Neural crest cell (in vitro differentiated cells): ENCODE measurements around the gene VIPR2. TPM values are rescaled to one million over a fixed set of nuclear protein-coding genes. Genes with fewer than 3 reads are reported as not detected.

Source experiments
- DNase-seq: peaks from one replicate; pipeline ENCODE4 v3.0.0; 2021; ENCODE audit warnings: low read depth, mixed read lengths, low spot score
- H3K27ac Mint-ChIP-seq: one replicate; pipeline ENCODE4 v1.8.0; 2021; ENCODE audit warnings: mild to moderate bottlenecking, mixed read lengths; ENCODE audit not compliant: unreplicated experiment
- H3K27me3 Mint-ChIP-seq: 2 replicates; pipeline ENCODE4 v1.8.0; 2021; ENCODE audit warnings: low read depth, mild to moderate bottlenecking, mixed read lengths
- H3K36me3 Mint-ChIP-seq: 2 replicates; pipeline ENCODE4 v1.8.0; 2021; ENCODE audit warnings: low read depth, mild to moderate bottlenecking, mixed read lengths
- H3K4me1 Mint-ChIP-seq: 2 replicates; pipeline ENCODE4 v1.8.0; 2021; ENCODE audit warnings: mixed read lengths
- H3K4me3 Mint-ChIP-seq: one replicate; pipeline ENCODE4 v1.8.0; 2021; ENCODE audit warnings: mild to moderate bottlenecking, mixed read lengths
- H3K9me3 Mint-ChIP-seq: 2 replicates; pipeline ENCODE4 v1.8.0; 2021; ENCODE audit warnings: mixed read lengths
- total RNA-seq: library from RNA; stranded (reverse); gene quantifications from 2 replicates; pipeline ENCODE4 v1.2.1, GENCODE V29; 2021
- TF ChIP-seq, protein P1 (sequence below): fragments of 200-600 bp; sonication (generic); conservative IDR thresholded peaks from 2 replicates; pipeline ENCODE4 v1.5.0; 2021; ENCODE audit warnings: antibody characterized with exemption, mild to moderate bottlenecking

The VIPR2 gene
- total RNA-seq, 1 donor from 2014 or later = 0.16 TPM

DNA sequence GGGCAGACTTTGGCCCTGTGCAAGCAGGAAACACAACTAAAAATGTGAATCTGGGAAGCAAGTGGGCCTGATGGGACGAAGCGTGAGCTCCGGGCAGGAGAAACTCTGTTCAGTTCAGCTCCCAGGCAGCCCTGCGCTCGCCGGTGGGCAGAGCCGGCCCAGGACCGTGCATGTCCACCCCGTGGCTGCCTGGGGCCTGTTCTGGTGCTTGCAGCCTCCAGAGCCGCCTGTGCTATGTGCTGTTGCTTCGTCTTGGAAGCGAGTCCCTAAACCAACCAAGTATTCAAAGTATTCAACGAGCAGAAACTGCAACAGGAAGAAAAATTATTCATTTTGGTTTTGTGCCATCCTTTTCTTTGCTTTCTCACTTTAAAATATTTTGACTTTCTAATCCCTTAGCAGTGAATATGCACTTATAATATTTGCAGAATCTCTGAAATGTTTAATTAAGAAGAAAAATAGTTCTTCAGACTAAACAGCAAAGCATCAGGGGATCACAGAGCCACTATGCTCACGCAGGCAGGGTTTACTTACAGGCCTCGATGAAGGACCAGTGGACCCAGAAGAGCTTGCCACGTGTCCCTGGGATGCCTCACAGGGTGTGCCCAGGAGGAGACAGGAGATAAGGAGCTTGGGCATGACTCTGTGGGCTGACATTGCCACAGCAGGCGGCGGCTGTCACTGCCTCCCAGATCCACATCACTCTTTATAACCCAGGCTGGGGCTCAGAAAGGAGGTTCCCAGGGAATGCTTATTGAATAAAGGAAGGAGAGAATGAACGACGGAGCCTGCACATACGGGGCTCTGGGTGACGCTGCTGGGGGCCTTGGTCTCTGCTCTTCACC lies 45.6 kb downstream of the VIPR2 start:
- no peaks in the 10 kb centered on the region for H3K4me1 Mint-ChIP-seq
- H3K27me3 Mint-ChIP-seq = no peaks in the 10 kb centered on the region
- TF ChIP-seq, protein P1, sequence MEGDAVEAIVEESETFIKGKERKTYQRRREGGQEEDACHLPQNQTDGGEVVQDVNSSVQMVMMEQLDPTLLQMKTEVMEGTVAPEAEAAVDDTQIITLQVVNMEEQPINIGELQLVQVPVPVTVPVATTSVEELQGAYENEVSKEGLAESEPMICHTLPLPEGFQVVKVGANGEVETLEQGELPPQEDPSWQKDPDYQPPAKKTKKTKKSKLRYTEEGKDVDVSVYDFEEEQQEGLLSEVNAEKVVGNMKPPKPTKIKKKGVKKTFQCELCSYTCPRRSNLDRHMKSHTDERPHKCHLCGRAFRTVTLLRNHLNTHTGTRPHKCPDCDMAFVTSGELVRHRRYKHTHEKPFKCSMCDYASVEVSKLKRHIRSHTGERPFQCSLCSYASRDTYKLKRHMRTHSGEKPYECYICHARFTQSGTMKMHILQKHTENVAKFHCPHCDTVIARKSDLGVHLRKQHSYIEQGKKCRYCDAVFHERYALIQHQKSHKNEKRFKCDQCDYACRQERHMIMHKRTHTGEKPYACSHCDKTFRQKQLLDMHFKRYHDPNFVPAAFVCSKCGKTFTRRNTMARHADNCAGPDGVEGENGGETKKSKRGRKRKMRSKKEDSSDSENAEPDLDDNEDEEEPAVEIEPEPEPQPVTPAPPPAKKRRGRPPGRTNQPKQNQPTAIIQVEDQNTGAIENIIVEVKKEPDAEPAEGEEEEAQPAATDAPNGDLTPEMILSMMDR = no peak
- H3K27ac Mint-ChIP-seq = no peak overlapping the region
- DNase-seq = no peak
- H3K9me3 Mint-ChIP-seq = no peaks in the 10 kb centered on the region
- no peak overlapping the region for H3K4me3 Mint-ChIP-seq
- H3K36me3 Mint-ChIP-seq = peaks cover 5% of the 10 kb centered on the region

DNA sequence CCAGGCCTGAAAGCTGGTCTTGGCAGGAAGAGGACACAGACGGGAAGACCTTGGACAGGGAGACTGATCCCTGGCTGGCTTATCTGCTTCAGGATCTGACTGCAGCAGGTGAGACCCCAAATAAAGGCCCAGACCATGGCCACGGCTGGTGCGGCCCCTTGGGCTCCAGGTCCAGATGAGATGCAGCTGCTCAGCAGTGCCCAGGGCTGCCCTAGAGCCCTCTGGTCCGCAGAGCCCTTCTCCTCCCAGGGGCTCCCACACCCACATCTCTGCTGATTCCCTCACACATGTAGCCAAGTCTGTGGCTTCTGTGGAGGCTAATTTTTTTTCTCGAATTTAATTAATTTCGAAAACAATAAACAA lies 46.3 kb downstream of the VIPR2 start:
- H3K27ac Mint-ChIP-seq = no peak overlapping the region
- H3K9me3 Mint-ChIP-seq = no peaks in the 10 kb centered on the region

DNA sequence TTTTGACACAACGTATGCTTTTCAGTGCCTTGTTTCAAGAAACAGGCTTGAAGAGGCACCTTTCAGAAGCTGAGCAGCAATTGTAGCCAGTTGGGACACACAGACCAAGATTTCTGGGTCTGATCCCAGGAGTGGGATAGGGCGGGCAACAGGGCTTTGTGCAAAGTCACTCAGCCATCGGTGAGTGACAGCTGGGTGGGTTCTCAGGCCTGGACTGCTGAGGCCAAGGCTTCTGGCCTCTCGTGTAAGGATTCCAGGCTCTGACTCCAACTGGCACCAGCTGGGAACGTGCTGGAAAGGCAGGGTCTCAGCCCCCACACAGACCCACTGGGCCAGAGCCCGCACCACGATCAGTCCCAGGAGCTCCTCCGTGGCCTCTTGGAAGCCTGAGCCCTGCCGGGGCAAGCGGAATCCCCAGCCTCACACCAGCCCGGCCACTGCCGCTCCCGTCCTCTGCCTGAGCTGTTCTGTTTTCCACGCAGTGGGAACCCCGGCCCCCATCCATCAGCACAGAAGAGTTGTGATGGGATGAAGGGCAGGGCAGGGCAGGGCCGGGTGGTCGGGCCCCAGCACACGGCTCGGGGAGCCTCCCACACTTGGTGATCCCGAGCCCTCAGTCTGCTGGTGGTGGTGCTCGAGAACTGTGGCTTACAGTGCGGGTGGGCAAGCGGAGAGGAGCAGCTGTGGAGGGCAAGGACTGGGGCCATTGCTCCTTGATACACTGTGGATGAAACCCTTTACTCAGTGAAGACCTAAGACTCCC lies 46.8 kb downstream of the VIPR2 start:
- Mint-ChIP-seq H3K4me1 (no peaks in the 10 kb centered on the region), H3K9me3 (no peaks in the 10 kb centered on the region), H3K4me3 (no peak overlapping the region), H3K27ac (peak overlapping the region; percentile 35), H3K36me3 (peaks cover 5% of the 10 kb centered on the region), H3K27me3 (no peaks in the 10 kb centered on the region)
- no peak for DNase-seq
- TF ChIP-seq, protein P1 = no peak

More for the DNA sequence above, 46.3 kb downstream of the VIPR2 start:
- no peaks in the 10 kb centered on the region for H3K27me3 Mint-ChIP-seq
- no peak for DNase-seq
- no peak overlapping the region for H3K4me3 Mint-ChIP-seq
- peaks cover 5% of the 10 kb centered on the region for H3K36me3 Mint-ChIP-seq
- TF ChIP-seq, protein P1 = no peak
- H3K4me1 Mint-ChIP-seq = no peaks in the 10 kb centered on the region

DNA sequence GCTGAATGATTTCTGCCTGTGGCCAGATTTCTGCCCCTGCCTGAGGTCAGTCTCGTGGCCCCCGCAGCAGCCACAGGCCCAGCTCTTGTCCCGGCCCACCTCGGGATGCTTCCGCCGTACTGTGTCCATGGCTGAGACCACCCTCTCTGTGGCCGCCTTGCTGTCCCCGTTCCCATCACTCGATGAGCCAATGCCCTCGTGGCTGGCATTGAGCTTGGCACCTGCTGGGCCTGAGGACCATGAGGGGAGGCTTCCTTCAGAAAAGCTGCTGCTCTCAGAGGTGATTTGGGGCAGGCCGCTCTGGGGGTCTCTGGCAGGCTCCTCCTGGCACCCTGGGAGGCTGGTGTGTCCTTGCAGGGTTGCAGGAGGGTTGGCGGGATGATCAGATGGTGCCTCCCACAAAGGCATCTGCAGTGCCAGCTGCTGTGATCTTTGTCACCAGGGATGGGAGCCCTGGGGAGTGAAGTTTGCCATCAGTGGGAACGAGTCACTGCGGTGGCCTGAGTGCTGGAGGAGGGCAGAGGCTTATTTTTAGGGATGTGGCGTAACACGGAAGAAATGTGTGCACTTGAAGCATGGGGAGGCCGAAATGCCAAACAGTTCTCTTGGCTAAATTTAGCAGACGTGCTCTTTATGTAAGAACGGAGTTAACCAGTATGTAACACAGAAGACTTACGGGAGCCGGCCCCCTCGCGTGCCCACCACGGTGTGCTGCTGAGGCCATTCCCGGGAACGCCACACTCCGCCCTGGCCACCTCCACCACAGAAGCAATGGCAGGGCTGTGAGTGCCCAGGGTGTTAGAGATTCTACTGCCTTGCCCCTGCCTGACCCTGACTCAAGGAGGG lies 47.7 kb downstream of the VIPR2 start:
- H3K27me3 Mint-ChIP-seq = no peaks in the 10 kb centered on the region
- TF ChIP-seq, protein P1 = no peak
- H3K9me3 Mint-ChIP-seq = no peaks in the 10 kb centered on the region
- H3K27ac Mint-ChIP-seq = no peak overlapping the region
- no peak for DNase-seq
- H3K36me3 Mint-ChIP-seq = peaks cover 2% of the 10 kb centered on the region
- no peak overlapping the region for H3K4me3 Mint-ChIP-seq
- H3K4me1 Mint-ChIP-seq = no peaks in the 10 kb centered on the region

DNA sequence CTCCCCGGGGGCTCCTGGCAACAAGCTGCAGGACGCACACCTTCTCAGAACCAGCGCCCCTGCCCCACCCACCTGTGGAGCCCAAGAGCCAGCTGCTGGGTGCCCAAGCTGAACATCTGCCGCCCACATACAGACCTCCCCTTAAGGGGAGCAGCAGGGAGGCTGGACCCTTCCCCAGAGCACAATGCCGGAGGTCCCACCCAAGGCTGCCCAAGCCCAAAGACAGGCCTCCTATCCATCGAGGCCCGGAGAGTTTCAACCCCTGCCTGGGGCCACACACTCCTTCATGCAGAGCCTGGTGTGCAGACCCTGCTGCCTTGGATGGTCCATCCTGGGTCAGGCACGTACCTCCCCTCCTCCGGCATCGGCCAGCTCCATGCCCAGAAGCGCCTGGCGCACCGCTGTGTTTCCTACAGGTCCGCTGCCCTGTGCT lies 48.7 kb downstream of the VIPR2 start:
- no peaks in the 10 kb centered on the region for H3K4me1 Mint-ChIP-seq
- H3K27ac Mint-ChIP-seq = no peak overlapping the region
- H3K4me3 Mint-ChIP-seq = no peak overlapping the region
- H3K36me3 Mint-ChIP-seq = no peaks in the 10 kb centered on the region
- no peaks in the 10 kb centered on the region for H3K27me3 Mint-ChIP-seq
- DNase-seq = no peak
- H3K9me3 Mint-ChIP-seq = no peaks in the 10 kb centered on the region
- TF ChIP-seq, protein P1 = no peak
